Neutrophil (primary cell): Measurements from ENCODE around the gene KCNK3.

Source experiments
- H3K27ac ChIP-seq: fragments of 200-600 bp; sonication (generic); 2 replicates; pipeline ENCODE4 v1.5.1; 2016; ENCODE audit warnings: mild to moderate bottlenecking, moderate library complexity
- H3K27me3 ChIP-seq: fragments of 200-600 bp; sonication (generic); 2 replicates; pipeline ENCODE4 v1.6.0; 2016; ENCODE audit warnings: mild to moderate bottlenecking
- H3K36me3 ChIP-seq: fragments of 200-600 bp; sonication (generic); 2 replicates; pipeline ENCODE4 v1.5.1; 2017
- H3K4me1 ChIP-seq, 2 experiments: fragments of 200-600 bp in 1 of 2; sonication (generic) in 1 of 2; 1 replicate in 1 of 2; 2 replicates in 1 of 2; pipeline versions ENCODE4 v1.5.1 to v1.6.1; 2013 to 2016; ENCODE audit warnings: low read depth in 1 of 2, low read length in 1 of 2, mild to moderate bottlenecking in 1 of 2, moderate library complexity in 1 of 2; ENCODE audit not compliant: control insufficient read depth in 1 of 2, insufficient read depth in 1 of 2
- H3K4me3 ChIP-seq, 2 experiments: fragments of 200-600 bp in 1 of 2; sonication (generic) in 1 of 2; 1 replicate in 1 of 2; 2 replicates in 1 of 2; pipeline ENCODE4 v1.5.1; 2013 to 2016; ENCODE audit warnings: low read depth in 1 of 2, low read length in 1 of 2, mild to moderate bottlenecking in 1 of 2, moderate library complexity in 1 of 2
- H3K9me3 ChIP-seq: fragments of 200-600 bp; sonication (generic); 2 replicates; pipeline ENCODE4 v1.5.1; 2016
- TF ChIP-seq, protein P1 (sequence below): fragments of 200-600 bp; sonication (generic); IDR thresholded peaks from 2 replicates; pipeline ENCODE4 v1.5.1; 2016; ENCODE audit warnings: antibody characterized with exemption

The KCNK3 gene

GRCh38 chr2:26668856-26669750 lies 23.4 kb upstream of the KCNK3 start:
- TF ChIP-seq, protein P1, sequence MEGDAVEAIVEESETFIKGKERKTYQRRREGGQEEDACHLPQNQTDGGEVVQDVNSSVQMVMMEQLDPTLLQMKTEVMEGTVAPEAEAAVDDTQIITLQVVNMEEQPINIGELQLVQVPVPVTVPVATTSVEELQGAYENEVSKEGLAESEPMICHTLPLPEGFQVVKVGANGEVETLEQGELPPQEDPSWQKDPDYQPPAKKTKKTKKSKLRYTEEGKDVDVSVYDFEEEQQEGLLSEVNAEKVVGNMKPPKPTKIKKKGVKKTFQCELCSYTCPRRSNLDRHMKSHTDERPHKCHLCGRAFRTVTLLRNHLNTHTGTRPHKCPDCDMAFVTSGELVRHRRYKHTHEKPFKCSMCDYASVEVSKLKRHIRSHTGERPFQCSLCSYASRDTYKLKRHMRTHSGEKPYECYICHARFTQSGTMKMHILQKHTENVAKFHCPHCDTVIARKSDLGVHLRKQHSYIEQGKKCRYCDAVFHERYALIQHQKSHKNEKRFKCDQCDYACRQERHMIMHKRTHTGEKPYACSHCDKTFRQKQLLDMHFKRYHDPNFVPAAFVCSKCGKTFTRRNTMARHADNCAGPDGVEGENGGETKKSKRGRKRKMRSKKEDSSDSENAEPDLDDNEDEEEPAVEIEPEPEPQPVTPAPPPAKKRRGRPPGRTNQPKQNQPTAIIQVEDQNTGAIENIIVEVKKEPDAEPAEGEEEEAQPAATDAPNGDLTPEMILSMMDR = no peak
- H3K4me3 ChIP-seq = no peak overlapping the region
- H3K4me1 ChIP-seq = no peaks in the 10 kb centered on the region
- peaks cover 65% of the 10 kb centered on the region for H3K27me3 ChIP-seq
- no peaks in the 10 kb centered on the region for H3K9me3 ChIP-seq
- no peaks in the 10 kb centered on the region for H3K36me3 ChIP-seq
- H3K27ac ChIP-seq = no peak overlapping the region

GRCh38 chr2:26670171-26670570 lies 22.4 kb upstream of the KCNK3 start:
- TF ChIP-seq, protein P1 = no peak
- Histone ChIP-seq H3K9me3 (no peaks in the 10 kb centered on the region), H3K36me3 (no peaks in the 10 kb centered on the region), H3K27ac (no peak overlapping the region), H3K27me3 (peaks cover 65% of the 10 kb centered on the region), H3K4me3 (no peak overlapping the region), H3K4me1 (no peaks in the 10 kb centered on the region)

DNA sequence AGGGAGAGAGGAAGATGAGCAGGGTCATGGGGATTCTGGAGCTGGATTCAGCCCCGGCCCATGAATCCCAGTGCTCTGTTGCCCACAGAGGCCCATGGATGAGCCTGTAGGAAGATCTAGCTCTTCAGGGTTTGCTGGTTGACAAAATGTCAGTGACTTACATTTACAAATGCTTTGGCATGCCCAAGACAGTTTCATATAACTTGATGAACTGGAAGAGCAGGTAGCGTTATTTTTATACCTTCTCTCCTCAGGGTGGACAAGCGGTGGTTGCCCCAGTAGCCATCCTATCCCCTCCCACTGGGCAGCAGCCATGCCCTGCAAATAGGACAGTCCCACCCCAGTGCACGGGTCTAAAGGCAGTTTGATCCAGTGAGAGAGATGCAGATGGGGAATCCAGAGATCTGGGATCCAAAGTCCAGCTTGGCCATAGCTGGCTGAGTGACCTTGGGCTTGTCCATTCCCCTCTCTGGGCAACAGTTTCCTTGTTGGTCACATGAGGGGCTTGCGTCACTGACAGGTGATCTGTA lies 21.5 kb upstream of the KCNK3 start:
- H3K36me3 ChIP-seq = no peaks in the 10 kb centered on the region
- no peaks in the 10 kb centered on the region for H3K4me1 ChIP-seq
- TF ChIP-seq, protein P1 = no peak
- H3K4me3 ChIP-seq = no peak overlapping the region
- no peak overlapping the region for H3K27ac ChIP-seq
- H3K27me3 ChIP-seq = peaks cover 65% of the 10 kb centered on the region
- H3K9me3 ChIP-seq = no peaks in the 10 kb centered on the region

GRCh38 chr2:26671691-26672090 lies 20.8 kb upstream of the KCNK3 start:
- Histone ChIP-seq H3K9me3 (no peaks in the 10 kb centered on the region), H3K27ac (no peak overlapping the region), H3K4me3 (no peak overlapping the region), H3K27me3 (peaks cover 64% of the 10 kb centered on the region), H3K4me1 (no peaks in the 10 kb centered on the region), H3K36me3 (no peaks in the 10 kb centered on the region)
- TF ChIP-seq, protein P1 = no peak

DNA sequence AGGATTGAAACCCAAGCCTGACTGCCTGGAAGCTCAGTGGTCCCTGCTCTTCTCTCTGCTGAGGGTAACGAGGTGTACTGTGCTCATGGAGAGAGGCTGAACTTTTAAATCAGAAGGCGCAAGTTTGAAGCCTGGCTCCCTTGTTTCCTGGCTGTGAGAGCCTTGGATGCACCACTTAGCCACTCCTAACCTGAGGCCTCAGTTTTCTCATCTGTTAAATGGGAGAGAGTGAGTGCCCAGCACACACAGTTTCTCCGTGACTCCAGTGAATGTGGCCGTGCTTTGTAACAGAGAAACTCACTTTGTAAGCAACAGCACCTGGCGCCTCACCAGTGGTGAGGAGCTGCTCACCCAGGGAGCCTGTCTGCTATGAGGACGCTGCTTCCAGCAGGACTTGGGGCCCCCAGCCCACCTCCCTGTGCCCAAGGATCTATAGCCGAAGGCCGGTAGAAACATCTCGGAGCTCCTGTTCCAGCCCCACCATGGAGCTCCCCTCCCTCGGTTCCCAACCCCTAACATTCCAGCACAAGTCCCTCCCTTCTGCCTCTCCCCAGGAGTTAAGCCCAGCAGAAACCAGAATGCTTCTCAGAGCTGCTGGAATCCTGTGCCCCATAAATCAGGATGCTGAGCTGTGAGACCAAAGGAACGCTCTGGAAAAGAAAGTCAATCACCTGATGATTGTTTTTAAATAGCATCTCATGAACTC lies 20.3 kb upstream of the KCNK3 start:
- peaks cover 58% of the 10 kb centered on the region for H3K27me3 ChIP-seq
- H3K4me3 ChIP-seq = no peak overlapping the region
- no peak overlapping the region for H3K27ac ChIP-seq
- H3K36me3 ChIP-seq = no peaks in the 10 kb centered on the region
- TF ChIP-seq, protein P1 = no peak
- H3K4me1 ChIP-seq = no peaks in the 10 kb centered on the region
- no peaks in the 10 kb centered on the region for H3K9me3 ChIP-seq
